Parathyroid adenoma (tissue), 2 donors: ENCODE data around the gene GRIN2A.

Experiments
- H2AFZ ChIP-seq: fragments of 300-600 bp; sonication (generic); one replicate; pipeline ENCODE4 v1.7.0; 2017; ENCODE audit warnings: antibody characterized with exemption, mild to moderate bottlenecking
- H3K27ac ChIP-seq: fragments of 300-600 bp; sonication (generic); one replicate; pipeline ENCODE4 v1.7.0; 2017
- H3K27me3 ChIP-seq: fragments of 300-600 bp; sonication (generic); one replicate; pipeline ENCODE4 v1.7.0; 2017; ENCODE audit warnings: low read length; ENCODE audit not compliant: control insufficient read depth, insufficient read depth
- H3K36me3 ChIP-seq: fragments of 300-600 bp; sonication (generic); one replicate; pipeline ENCODE4 v1.7.0; 2017; ENCODE audit warnings: low read length; ENCODE audit not compliant: control insufficient read depth, insufficient read depth
- H3K4me1 ChIP-seq: fragments of 300-600 bp; sonication (generic); one replicate; pipeline ENCODE4 v1.7.0; 2017; ENCODE audit warnings: control low read depth
- H3K4me2 ChIP-seq: fragments of 300-600 bp; sonication (generic); one replicate; pipeline ENCODE4 v1.7.0; 2017; ENCODE audit warnings: low read length
- H3K4me3 ChIP-seq: fragments of 300-600 bp; sonication (generic); one replicate; pipeline ENCODE4 v1.7.0; 2017; ENCODE audit warnings: low read depth, low read length
- H3K79me2 ChIP-seq: fragments of 300-600 bp; sonication (generic); one replicate; pipeline ENCODE4 v1.7.0; 2017; ENCODE audit warnings: control low read depth
- H3K9ac ChIP-seq: fragments of 300-600 bp; sonication (generic); one replicate; pipeline ENCODE4 v1.7.0; 2017; ENCODE audit warnings: mild to moderate bottlenecking
- H3K9me3 ChIP-seq: fragments of 300-600 bp; sonication (generic); one replicate; pipeline ENCODE4 v1.7.0; 2017; ENCODE audit warnings: low read length; ENCODE audit not compliant: control insufficient read depth
- TF ChIP-seq, protein P1 (sequence below): fragments of 300-600 bp; sonication (generic); IDR thresholded peaks from one replicate; pipeline ENCODE4 v1.7.0; 2017; ENCODE audit warnings: antibody characterized with exemption, mild to moderate bottlenecking
- donor health status: primary hyperparathyroidism.

The GRIN2A gene

DNA sequence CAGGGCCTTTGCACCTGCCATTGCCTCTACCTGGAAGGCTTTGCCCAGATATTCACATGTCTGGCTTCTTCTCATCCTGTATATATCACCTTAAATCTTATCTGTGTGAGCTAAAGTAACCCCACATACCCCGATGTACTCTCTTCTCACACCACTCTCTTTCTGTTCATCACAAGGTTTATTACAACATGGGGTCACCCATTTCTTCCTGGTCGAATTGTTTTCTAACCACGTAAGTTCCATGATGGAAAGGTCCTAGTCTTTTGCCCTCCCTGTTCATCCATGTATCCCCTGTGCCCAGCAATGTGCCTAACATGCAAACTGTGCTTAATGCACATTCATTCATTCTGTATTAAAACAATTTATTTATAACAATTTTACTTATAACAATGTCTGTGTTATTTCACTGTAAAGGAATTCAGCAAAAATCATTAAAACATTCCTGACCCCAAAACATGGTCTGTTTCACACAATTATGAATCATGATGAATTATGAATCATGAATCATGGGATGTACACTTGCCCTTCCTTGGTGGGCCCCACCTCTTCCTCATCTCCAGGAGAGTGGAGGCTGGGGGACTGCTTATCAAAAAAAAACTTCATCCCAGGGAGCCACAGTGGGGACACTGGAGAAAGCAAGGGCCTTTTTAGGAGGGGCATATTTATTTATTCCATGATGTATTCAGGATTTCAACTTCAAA is 336.4 kb downstream of the GRIN2A start:
- H3K9me3 ChIP-seq, result no peaks in the 10 kb centered on the region
- H3K79me2 ChIP-seq, result no peaks in the 10 kb centered on the region
- no peaks in the 10 kb centered on the region for H3K36me3 ChIP-seq
- no peak overlapping the region for H3K27ac ChIP-seq
- no peak overlapping the region for H2AFZ ChIP-seq
- H3K4me2 ChIP-seq, result no peak overlapping the region
- H3K27me3 ChIP-seq, result no peaks in the 10 kb centered on the region
- H3K4me3 ChIP-seq, result no peak overlapping the region
- no peaks in the 10 kb centered on the region for H3K4me1 ChIP-seq
- TF ChIP-seq, protein P1, sequence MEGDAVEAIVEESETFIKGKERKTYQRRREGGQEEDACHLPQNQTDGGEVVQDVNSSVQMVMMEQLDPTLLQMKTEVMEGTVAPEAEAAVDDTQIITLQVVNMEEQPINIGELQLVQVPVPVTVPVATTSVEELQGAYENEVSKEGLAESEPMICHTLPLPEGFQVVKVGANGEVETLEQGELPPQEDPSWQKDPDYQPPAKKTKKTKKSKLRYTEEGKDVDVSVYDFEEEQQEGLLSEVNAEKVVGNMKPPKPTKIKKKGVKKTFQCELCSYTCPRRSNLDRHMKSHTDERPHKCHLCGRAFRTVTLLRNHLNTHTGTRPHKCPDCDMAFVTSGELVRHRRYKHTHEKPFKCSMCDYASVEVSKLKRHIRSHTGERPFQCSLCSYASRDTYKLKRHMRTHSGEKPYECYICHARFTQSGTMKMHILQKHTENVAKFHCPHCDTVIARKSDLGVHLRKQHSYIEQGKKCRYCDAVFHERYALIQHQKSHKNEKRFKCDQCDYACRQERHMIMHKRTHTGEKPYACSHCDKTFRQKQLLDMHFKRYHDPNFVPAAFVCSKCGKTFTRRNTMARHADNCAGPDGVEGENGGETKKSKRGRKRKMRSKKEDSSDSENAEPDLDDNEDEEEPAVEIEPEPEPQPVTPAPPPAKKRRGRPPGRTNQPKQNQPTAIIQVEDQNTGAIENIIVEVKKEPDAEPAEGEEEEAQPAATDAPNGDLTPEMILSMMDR, result no peak
- no peak overlapping the region for H3K9ac ChIP-seq

DNA sequence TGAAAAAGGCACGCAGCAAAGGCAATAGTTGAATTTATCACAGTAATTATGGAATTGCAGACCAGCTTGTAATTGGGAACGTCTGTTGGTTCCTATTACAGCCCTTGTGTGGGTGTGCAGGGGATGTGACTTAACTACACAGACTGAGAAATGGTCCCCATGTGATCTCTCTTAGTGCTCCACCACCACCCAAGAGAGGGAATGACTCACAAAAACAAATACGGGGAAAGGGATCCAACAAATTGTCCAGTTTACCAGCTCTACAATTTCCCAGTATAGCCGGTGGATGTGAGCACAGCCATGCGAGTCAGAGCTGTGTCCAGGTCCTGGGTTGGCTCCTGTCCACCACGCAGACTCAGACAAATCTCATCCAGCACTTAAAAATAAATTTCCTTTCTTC is 337.9 kb downstream of the GRIN2A start:
- H3K9ac ChIP-seq, result no peak overlapping the region
- H3K36me3 ChIP-seq, result no peaks in the 10 kb centered on the region
- TF ChIP-seq, protein P1, result no peak
- H3K27me3 ChIP-seq, result no peaks in the 10 kb centered on the region
- no peak overlapping the region for H2AFZ ChIP-seq
- H3K79me2 ChIP-seq, result no peaks in the 10 kb centered on the region
- H3K4me3 ChIP-seq, result no peak overlapping the region
- H3K4me1 ChIP-seq, result no peaks in the 10 kb centered on the region
- no peak overlapping the region for H3K27ac ChIP-seq
- H3K4me2 ChIP-seq, result no peak overlapping the region
- H3K9me3 ChIP-seq, result no peaks in the 10 kb centered on the region

DNA sequence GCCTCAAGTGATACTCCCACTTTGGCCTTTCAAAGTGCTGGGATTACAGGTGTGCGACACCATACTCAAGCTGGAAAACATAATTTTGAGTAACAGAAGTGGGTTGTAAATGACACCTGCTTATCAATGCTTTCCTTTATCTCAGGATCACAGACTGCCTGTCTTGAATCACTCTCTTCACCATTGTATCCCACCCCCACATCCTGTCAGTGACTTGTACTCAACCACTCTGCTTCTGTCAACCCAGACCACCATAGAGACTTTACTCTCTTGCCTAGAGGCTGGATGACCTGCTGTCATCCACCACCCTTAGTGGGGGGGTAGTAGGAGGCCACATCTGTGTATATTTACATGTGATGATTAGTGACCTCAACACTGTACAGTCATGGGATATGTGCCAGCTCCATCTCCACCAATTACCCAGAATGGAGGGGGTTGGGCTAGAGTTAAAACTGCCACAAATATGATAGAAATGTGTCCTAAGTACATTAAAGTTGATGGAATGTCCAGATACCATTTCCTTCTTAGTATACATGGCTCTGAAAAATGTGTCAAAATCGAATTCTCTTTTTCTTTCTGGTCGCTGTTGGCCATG is 338.7 kb downstream of the GRIN2A start:
- no peak overlapping the region for H2AFZ ChIP-seq

DNA sequence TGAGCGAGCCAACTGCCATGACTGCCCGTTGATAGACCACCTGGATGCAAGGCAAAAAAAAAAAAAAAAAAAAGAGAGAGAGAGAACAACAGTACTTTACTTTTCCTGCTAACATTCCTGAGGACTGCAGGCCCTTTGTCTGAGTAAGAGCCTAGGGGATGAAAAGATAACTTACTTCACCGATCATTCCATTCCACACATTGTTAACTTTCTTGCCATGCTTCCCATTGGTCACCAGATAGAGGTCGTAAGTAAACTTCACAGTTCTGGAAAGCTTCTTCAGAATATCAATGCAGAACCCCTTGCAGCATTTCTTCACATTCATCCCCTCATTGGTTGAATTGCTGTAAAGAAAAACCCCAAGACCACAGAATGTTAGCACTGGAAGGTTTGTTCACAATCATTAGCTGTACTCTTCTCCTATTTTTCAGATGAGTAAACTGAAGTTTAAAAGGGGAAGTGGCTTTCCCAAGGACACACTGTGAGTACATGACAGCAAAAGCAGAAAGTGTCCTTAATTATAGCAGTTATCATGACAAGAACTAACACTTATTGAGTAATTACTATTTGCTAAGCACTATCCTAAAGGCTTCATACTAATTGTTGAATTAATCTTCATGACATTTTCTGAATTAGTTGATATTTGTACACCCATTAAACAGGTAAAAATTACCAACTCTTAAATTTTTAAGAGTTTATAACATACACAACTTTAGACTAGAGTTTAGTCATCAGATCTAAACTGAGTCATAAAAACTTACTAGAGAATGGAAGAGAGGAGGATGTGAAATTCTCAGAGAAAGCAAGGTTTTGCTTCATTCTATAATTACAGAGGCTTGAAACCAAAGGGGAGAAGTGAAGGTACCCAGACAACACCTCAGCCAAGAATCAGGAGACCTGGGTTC is 341.2 kb downstream of the GRIN2A start:
- TF ChIP-seq, protein P1, result no peak
- Histone ChIP-seq H3K27ac (no peak overlapping the region), H3K9ac (no peak overlapping the region), H3K36me3 (no peaks in the 10 kb centered on the region), H3K4me3 (no peak overlapping the region), H3K9me3 (no peaks in the 10 kb centered on the region), H3K4me2 (no peak overlapping the region), H3K4me1 (no peaks in the 10 kb centered on the region), H3K27me3 (no peaks in the 10 kb centered on the region), H3K79me2 (no peaks in the 10 kb centered on the region), H2AFZ (no peak overlapping the region)

More for the DNA sequence above, 338.7 kb downstream of the GRIN2A start:
- Histone ChIP-seq H3K9me3 (no peaks in the 10 kb centered on the region), H3K4me3 (no peak overlapping the region), H3K27ac (no peak overlapping the region), H3K79me2 (no peaks in the 10 kb centered on the region), H3K27me3 (no peaks in the 10 kb centered on the region), H3K4me2 (no peak overlapping the region), H3K36me3 (no peaks in the 10 kb centered on the region), H3K9ac (no peak overlapping the region), H3K4me1 (no peaks in the 10 kb centered on the region)
- TF ChIP-seq, protein P1, result no peak
